ENCODE data around the gene IFNGR1.

The IFNGR1 gene

GRCh38 chr6:137172734-137173431 is 46.3 kb downstream of the IFNGR1 start:
- no peak for DNase-seq

- DNase-seq = no peak
These were observed 47.1 kb downstream of the IFNGR1 start for GRCh38 chr6:137171824-137172733.

- no peak for DNase-seq
These were observed 48.2 kb downstream of the IFNGR1 start for GRCh38 chr6:137171053-137171374.

- no peak for DNase-seq
These were observed 48.7 kb downstream of the IFNGR1 start for GRCh38 chr6:137170266-137171052.

GRCh38 chr6:137167702-137168377 is 51.3 kb downstream of the IFNGR1 start:
- peak; percentile 81 for DNase-seq

- DNase-seq = no peak
These were observed 52.7 kb downstream of the IFNGR1 start for GRCh38 chr6:137166247-137167098.

GRCh38 chr6:137165375-137166246 is 53.6 kb downstream of the IFNGR1 start:
- peak; percentile 46 for DNase-seq

- DNase-seq = no peak
These were observed 55.4 kb downstream of the IFNGR1 start for GRCh38 chr6:137163732-137164318.

GRCh38 chr6:137162692-137163306 is 56.4 kb downstream of the IFNGR1 start:
- no peak for DNase-seq

GRCh38 chr6:137161949-137162348 is 57.2 kb downstream of the IFNGR1 start:
- no peak for DNase-seq

GRCh38 chr6:137160763-137161162 is 58.4 kb downstream of the IFNGR1 start:
- DNase-seq = no peak

- no peak for DNase-seq
These were observed 59.3 kb downstream of the IFNGR1 start for GRCh38 chr6:137159912-137160311.

- DNase-seq = no peak
These were observed 61.6 kb downstream of the IFNGR1 start for GRCh38 chr6:137157601-137158000.

GRCh38 chr6:137156650-137157049 is 62.5 kb downstream of the IFNGR1 start:
- no peak for DNase-seq

- DNase-seq = peak; percentile 84
These were observed 63.4 kb downstream of the IFNGR1 start for GRCh38 chr6:137155830-137156229.

GRCh38 chr6:137150072-137150471 is 69.1 kb downstream of the IFNGR1 start:
- no peak for DNase-seq

- DNase-seq = no peak
These were observed 70.2 kb downstream of the IFNGR1 start for GRCh38 chr6:137149035-137149393.

GRCh38 chr6:137148306-137149034 is 70.7 kb downstream of the IFNGR1 start:
- DNase-seq = no peak

Data from activated CD4-positive, alpha-beta T cell treated with anti-CD3 and anti-CD28 coated beads, Interleukin-2, amount 50 U/mL, for 16 hours (primary cell).